NCI-H128 (cell line): ENCODE data around the gene RBFOX1.

Source experiments
- DNase-seq: peaks from one replicate; lab custom pipeline; 2025; ENCODE audit not compliant: unreplicated experiment; lab: John Stamatoyannopoulos, UW

The RBFOX1 gene

DNA sequence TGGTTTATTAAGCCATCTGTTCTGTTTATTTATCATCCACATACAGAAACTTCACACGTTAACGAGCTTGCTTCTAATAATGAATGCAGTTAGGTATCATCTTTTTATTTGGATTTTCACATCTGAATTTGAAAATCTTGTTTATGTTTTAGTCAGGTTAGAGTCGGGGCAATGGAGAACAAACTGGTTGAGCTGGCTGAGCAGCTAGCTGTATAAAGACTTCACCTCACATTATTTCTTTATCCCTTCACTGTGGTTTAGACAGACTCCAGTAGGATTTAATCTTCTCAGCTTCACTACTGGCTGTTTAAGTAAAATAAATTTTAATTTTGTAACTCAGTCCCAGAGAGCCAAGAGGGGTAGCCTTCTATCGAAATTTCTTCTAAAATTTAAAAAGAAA is 415.9 kb downstream of the RBFOX1 start:
- DNase-seq = no peak

- no peak for DNase-seq
Observed at GRCh38 chr16:7755347-7755882, 422.8 kb downstream of the RBFOX1 start.
